GM19395 (cell line): ENCODE data around the gene RUNDC3A.

ENCODE experiments used
- ATAC-seq: cut with Tn5 transposase; IDR thresholded peaks from one replicate; pipeline ENCODE4 v1.9.1; 2021; ENCODE audit warnings: mild to moderate bottlenecking, moderate library complexity; ENCODE audit not compliant: unreplicated experiment

RUNDC3A gene

DNA sequence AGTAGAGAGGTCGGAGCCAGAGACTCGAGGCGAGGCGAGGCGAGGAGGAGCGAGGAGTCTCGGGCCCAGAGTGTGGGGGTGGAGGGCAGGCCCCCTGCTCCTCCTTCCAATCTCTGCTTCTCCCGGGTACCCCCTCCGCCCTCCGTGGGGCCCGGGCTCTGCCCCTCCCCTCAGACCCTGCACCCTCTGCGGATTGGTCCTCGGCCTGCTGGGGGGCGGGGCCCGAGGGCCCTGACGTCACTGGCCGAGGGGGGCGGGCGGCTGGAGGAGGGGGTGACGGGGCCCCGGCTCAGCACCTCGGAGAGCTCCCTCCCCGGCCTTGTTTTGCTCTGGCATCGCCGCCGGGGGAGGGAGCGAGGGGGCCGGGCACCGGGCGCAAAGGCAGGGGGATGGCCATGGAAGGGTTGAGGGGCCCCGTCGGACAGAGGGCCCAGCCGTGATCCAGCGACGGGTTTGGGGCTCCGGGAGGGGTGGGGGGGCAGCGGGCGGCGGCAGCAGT, at the start of gene RUNDC3A:
Gene RUNDC3A, plus strand, starts transcription at position 282 of the 499 bp plus-strand sequence. CDS start 232 bp downstream, outside the sequence.
- ATAC-seq = no peak

DNA sequence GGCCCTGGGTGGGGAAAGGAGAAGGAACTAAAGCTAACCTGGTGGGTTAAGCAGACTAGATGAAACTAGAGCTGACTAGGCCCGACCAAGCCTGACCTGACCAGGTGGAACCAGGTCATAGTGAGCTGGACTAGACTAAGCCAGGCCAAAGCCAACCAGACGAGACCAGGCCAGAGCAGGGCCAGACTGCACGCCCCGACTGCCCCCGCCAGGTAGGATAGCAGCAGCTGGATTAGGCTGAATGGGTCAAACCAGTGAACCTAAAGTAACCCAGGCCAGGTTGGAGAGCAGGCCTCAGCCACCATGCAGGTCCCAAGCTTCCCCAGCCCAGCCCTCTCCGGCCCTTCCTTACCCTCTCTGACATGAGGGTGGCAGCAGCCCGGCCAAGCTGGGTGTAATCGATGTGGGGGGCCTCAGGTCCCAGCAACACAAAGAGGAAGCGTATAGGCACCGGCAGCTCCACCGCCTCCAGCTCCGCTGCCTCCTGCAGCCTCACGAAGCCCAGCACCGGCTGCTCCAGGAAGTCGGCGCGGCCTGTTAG, 49.5 kb upstream of the RUNDC3A start:
- ATAC-seq = no peak

DNA sequence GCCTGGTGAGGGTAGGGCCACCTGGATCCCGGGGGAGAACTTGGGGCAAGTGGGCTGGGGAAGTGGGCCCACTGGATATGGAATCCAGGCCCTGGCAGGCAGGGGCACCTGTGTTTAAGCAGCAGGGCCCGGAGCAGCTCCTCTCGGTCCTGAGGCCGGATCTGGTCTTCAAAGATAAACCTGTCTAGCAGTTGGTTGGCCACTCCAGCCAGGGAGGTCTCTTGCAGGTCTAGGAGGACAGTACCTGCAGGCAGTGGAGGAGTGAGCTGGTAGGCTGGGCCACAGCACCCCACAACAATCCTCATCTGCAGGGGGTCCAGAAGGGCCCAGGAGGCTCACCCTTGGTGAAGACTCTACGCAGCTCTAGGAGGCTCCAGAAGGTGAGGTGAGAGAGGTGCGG, 48.1 kb upstream of the RUNDC3A start:
- ATAC-seq = no peak

DNA sequence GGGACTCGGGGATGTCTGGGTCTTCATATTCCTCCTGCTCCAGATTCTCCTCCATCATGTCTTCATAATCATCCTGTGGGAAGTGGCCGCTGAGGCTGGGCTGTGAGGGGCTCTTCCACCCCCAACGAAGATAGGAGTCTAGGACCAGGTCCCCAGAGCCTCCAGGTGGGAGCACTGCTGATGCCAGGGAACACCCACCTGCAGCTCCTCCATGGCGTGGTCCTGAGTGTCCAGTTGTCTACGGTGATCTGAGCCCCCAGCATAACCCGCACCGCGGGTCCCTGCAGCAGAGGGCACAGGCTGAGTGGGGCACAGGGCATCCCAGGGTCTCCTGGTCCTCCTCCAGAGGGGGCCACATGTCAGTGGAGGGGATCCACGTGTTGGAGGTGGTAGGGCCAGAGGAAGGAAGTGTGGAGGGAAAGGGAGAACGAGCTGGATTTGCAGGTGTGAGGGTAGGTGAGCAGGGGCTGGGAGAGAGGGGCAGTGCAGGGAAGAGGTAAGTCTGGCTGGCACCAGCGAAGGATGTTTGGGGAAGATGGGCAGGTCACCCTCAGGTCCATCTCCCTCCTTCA, 45.7 kb upstream of the RUNDC3A start:
- no peak for ATAC-seq

DNA sequence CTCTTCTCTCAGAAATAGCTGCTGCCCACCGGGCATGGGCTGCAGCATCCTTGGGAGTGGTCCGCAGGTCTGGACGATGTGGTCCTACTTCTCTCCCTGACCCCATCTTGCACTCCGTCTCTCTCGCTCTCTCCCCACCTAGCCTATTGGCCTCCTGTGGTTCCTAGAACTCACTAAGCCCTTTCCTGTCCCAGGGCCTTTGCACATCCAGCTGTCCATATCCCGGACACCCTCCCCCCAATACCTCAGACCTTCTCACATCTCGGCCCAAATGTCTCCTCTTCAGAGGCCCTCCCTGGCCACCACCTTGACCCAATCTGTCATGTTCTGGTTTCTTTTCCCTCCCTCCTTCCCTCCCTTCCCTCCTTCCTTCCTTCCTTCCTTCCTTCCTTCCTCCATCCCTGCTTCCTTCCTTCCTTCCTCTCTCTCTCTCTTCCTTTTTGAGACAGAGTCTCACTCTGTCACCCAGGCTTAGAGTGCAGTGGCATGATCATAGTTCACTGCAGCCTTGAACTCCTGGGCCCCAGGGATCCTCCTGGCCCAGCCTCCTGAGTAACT, 45.0 kb upstream of the RUNDC3A start:
- no peak for ATAC-seq

DNA sequence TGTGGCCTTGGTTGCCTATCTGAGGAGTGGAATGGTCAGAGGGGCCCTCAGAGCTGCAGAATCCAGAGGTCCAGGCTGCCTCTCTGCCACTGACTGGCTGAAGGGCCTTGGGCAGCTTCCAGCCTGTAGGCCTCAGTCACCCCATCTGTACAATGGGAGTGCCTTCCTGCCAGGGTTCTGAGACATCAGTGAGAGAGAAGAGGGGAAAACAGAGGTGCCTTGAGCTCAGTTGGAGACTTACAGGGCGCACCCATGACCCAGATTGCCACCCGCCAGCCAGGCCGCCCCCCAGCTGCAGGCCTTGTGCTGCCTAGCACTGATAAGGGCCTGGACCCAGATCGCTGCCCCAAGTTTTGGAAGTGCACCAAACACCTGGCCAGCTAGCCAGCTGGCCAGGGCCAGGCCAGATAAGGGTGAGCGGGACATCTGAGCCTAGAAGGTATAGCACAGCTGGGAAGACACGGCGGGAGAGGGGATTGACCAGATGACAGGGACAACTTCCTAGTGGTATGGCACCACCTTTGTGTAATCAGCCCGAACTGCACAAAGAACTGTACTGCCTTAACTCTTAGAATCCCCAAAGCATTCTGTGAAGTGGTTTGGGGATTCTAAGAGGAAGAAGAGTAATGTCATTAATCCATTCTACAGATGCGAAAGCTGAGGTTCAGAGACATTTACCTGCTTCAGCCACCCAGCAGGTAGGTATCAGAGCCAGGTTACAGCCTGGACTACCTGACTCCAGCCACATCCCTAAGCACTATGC, 41.8 kb upstream of the RUNDC3A start:
- no peak for ATAC-seq

DNA sequence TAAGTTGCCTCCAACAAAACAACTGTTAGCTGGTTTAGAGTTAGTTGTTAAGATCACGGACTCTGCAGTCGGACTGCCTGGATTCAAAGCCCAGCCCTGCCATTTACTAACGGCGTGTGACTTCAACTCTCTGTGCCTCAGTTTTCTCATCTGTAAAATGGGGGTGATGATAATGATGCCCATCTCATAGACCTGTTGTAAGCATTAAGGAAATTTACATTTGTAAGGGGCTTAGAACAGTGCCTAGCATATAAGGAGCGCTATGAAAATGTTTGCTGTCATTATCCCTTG, 41.3 kb upstream of the RUNDC3A start:
- ATAC-seq = no peak

DNA sequence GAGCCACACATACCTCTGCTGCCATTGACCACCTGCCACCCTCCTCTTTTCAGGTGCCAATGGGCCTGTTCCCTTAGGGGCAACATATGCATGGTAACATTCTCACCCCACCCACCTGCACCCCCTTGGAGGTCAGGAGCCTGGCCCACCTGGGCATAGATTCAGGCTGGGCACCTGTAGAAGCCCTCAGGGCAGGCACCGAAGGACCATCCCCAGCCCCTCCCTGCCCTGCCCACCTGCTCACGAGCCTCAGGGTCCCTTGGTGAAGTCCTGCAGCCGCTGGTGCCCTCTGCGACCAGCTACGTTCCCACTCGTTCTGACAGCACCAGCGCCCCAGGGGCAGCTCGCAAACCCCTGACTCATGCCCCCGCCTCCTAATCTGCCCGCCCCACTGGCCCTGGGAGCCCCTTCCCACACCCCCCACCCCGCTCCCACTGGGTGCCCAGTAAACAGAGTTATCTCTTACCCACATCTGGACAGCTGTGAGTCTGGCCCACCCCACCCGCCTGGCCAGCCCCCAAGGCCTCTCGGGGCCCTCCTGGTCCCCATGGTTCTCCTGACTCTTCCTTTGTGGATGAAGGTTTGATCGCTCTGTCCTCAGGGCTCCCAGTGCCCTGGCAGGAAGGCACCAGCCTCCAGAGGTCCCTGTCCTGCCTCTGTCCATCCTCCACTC, 40.4 kb upstream of the RUNDC3A start, which contains the start of gene SLC4A1:
Gene SLC4A1, minus strand, starts transcription at position 318 of the 673 bp plus-strand sequence. CDS start 5,269 bp downstream, outside the sequence.
- no peak for ATAC-seq

DNA sequence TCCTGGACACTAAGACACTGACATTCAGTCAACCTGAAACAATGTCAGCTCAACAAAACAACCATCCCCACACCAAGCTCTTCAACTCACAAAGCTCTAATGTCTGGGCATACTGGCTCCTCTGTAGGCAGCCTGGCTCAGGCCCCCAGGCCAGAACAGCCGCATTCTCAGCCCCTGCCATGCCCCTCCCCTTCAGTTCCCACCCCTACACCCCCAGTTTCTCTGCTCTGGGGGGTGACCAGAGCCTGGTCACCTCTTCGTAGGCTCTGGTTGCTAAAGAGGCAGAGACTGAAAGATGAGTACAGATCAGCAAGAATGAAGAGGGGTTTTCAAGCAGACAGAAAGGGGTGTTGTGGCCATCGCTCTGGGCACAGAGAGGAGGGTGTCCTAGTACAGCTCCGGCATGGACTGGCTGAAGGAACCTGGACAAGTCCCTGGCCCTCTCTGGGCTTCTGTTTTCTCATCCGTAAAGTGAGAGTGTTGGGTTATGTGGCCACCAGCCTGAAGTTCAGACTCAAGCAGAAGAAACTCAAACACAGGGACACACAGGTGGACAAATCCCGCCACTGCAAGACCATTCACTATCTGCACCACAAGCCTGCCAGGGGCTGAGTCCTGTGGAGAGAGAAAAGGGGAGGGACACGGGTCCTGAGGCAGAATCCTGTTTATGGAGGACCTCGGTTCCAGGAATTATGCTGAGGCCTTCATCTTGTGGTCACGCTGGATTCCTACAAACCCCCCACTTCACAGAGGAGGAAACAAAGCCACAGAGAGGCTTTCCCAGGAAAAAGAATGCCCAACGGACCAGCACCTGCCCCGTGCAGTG, 39.5 kb upstream of the RUNDC3A start:
- no peak for ATAC-seq

DNA sequence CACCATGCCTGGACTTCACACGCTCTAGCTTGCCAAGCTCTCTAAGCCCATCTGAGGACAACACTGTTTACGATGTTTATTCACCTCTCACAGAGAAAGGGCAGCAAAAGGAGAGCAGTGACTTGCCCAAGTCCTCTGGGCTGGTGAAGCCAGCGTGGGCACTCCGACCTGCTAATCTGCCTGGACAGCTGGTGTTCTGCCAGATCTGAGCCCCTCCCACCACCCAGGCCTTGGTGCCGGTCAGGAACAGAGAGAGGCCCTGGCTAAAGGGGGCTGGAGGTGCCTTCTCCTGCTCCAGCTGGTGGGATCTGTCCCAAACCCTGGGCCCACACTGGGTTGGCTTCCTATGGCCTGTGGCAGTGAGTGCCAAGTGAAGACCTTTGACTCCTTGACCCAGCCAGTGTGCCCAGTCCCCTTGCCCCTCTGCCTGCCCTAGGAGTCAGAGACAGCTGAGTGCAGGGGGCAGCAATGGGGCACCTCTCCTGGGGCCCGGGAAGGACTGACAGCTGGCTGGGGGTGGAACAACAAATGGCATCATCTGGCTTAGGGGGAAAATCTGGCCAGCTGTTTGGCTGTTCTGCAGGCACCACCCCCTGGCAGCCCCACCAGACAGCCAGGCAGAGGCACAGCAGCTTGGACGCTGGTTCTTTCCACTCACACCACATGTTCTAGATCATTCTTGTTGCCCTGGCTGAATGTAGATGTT, 38.7 kb upstream of the RUNDC3A start:
- no peak for ATAC-seq

DNA sequence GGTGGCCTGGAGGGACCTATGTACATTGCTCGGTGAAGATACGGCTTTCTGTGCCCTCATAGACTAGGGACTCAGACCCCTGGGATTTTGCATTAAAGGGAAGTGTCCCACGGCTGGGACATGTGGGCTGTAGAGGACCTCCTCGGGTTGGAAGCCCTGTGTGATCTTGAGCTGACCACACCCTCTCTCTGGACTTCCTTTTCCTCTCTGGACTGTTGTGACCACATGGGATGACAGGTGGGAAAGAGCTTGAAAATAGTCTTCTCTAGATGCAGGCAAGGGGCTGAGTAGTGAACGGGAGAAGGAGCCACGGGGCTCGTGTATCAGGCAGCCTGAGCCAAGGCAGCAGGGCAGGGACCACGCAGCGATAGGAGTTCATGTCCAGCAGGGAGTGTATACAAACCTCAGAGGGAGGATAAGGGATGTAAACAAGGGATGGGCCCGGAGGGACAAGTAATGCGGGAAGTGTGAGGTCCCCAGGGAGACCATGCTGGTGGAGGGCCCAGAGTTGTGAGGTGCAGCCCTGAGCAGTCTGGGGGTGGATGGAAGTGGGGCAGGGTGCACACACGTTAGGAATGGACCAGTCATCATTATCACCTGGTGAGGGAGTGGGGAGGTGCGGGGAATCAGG, 36.0 kb upstream of the RUNDC3A start:
- ATAC-seq = no peak

DNA sequence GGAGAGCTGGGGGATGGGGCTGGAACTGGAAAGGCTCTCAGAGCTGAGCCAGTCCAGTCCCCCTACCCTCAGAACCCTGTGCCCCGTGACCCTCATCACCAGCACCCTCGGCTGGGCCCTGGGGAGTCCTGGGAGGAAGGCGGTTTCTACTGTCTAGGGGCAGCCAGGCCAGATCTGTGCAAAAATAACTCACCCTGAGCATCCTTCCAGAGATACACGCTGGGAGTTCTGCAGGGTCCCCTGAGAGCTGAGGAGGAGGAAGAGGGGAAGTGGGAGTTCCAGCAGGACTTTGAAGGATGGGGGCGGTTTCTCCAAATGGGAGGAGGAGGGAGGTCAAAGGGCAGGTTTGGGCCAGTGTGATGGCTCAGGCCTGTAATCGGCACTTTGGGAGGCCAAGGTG, 35.4 kb upstream of the RUNDC3A start:
- ATAC-seq = no peak

DNA sequence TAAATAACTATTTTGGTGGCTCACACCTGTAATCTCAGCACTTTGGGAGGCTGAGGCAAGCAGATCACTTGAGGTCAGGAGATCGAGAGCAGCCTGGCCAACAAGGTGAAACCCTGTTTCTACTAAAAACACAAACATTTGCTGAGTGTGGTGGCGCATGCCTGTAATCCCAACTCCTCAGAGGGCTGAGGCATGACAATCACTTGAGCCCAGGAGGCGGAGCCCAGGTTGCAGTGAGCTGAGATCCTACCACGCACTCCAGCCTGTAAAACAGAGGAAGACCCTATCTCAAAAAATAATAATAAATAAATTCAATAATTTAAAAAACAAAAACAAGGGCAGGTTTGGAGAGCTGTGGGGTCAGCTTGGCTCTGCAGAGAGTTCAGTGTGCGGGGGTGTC, 34.8 kb upstream of the RUNDC3A start:
- ATAC-seq = no peak

DNA sequence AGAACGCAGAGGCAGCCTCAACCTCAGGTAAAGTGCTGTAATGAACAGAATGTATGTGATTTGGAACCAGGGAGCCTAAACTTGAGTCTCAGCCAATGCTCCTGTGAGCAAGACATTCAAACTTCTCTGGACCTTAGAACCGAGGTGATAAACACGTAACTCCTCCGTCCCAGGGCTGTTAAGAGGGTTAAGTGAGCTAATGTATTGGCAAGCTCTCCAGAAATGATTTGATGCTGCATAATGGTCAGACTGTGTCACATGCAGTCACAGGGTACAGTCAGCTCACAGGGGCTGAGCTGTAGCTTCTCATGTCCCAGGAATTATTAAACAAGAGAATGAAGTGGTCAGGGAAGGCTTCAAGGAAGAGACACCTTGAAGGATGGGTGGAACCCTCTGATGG, 30.4 kb upstream of the RUNDC3A start:
- ATAC-seq = no peak

DNA sequence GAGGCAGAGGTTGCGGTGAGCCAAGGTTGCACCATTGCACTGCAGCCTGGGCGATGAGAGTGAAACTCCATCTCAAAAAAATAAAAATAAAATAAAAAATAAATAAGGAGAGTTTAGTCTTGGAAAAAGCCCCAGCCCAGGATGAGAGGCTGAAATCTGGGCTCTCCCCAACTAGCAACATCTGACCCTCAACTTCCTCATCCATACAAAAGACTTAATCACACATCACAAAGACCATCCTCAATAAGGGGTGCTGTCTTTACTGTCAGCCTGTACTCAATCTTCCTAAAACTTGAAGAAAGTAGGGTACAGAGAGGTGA, 29.1 kb upstream of the RUNDC3A start:
- ATAC-seq = no peak

DNA sequence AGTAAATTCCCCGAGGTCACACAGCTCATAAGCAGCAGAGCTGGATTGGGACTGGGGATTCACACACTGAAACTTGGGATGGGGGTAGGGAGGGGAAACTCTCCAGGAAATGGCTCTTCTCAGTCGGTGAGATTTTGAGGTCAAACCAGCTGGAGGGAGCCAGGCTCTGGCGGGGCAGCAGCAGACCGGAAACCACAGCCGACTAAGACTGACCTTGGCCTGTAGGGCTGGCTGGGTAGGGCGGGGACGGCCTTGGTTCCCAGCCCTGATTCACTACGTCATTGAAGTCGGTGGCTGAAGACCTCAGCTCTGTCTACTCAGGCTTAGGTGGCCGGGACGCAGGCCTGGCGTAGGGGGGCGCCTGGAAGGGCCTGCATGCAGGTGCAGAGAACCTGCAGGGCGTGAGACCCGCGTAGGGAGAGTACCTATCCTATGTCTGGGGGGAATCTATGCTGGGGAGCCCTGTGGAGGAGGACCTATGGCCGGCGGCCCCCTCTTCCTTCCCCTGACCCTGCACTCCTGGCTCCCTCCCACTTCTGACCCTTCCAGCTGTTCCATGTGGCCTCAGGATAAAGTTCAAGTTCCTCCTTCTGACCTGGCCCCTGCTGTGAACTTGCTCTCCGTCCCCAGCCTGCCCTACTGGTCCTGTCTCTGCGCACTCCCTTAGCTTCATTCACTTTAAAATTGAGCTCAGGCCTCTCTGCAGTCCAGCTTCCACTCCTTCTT, 28.6 kb upstream of the RUNDC3A start:
- ATAC-seq = peak; percentile 75

DNA sequence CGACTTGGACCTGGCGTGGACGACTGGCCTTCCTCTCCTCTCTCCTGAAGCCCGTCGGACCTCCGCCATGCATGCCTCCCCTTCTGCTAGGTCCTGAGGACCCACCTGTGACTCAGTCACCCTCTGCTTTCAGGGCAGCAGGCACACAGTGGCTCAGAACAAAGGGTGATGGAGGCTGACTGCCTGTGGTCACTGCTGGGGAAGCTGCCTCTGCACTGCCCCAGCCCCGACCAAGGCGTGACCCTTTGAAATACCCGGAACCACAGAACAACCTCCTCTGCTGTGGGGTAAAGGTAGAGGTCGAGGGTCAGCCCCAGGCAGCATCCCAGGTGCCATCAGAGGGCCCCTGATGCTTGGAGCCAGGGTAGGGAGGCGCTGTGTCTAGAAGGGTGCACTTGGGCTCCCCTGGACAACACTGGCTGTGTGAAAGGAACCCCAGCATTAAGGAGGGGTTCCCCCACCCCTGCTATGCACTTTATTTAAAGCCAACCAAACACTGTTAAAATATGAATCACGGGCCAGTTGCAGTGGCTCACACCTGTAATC, 27.9 kb upstream of the RUNDC3A start:
- no peak for ATAC-seq

DNA sequence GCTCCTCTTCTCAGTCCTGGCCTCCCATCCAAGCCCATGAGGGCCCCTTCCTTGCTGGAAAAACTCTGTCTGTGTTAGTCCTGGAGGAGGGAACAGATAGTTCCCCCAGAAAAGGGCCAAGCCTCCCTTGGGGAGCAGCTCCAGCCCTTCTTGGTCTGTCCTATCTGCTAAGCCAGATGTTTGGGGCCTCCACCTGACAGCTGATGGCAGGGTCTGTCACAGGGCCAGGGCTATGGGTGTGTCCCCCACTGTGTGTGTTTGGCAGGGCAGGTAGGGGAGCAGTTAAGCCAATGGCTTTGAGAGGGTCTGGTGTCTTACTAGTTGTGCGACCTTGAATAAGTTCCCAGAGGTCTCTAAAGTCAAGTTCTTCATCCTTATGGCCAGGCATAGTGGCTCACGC, 26.8 kb upstream of the RUNDC3A start:
- no peak for ATAC-seq

DNA sequence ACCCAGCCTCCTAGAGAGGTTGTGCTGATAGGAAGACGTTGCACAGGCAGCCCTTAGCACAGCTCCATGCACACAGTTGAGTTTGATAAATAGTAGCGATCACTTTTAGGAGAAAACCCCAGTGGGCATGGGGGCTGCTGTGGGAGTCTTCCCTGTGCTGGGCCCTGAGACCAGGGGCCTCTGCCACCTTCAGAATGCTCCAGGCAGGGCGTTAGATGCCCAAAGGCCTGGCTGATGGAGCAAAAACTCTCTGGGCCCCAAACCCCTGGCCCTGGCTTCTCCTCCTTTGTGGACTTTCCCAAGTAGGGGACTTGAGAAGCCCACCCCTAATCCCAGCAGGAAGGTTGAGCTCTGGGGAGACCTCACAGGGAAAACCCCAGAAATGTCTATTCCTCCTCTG, 26.1 kb upstream of the RUNDC3A start:
- ATAC-seq = no peak
